Measurements from ENCODE around the gene CLEC2D.

- TF ChIP-seq, protein P1, sequence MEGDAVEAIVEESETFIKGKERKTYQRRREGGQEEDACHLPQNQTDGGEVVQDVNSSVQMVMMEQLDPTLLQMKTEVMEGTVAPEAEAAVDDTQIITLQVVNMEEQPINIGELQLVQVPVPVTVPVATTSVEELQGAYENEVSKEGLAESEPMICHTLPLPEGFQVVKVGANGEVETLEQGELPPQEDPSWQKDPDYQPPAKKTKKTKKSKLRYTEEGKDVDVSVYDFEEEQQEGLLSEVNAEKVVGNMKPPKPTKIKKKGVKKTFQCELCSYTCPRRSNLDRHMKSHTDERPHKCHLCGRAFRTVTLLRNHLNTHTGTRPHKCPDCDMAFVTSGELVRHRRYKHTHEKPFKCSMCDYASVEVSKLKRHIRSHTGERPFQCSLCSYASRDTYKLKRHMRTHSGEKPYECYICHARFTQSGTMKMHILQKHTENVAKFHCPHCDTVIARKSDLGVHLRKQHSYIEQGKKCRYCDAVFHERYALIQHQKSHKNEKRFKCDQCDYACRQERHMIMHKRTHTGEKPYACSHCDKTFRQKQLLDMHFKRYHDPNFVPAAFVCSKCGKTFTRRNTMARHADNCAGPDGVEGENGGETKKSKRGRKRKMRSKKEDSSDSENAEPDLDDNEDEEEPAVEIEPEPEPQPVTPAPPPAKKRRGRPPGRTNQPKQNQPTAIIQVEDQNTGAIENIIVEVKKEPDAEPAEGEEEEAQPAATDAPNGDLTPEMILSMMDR (IDR thresholded peaks at IDR 0.05) = no peak
- TF ChIP-seq POLR2A (IDR thresholded peaks at IDR 0.05) = no peak
These were observed 42.7 kb upstream of the CLEC2D start for GRCh38 chr12:9626821-9627220.

Data from sigmoid colon (tissue), 3 donors.